HG03460 (cell line): ENCODE data around the gene FBXO46.
"Not testable (repeated sequence)": the region's sequence is repeated elsewhere in the genome, so short reads cannot be mapped to it uniquely, and the experiment has no call there.

Experiments
- ATAC-seq: cut with Tn5 transposase; IDR thresholded peaks from one replicate; pipeline ENCODE4 v1.9.1; 2021; ENCODE audit not compliant: unreplicated experiment

The FBXO46 gene

DNA sequence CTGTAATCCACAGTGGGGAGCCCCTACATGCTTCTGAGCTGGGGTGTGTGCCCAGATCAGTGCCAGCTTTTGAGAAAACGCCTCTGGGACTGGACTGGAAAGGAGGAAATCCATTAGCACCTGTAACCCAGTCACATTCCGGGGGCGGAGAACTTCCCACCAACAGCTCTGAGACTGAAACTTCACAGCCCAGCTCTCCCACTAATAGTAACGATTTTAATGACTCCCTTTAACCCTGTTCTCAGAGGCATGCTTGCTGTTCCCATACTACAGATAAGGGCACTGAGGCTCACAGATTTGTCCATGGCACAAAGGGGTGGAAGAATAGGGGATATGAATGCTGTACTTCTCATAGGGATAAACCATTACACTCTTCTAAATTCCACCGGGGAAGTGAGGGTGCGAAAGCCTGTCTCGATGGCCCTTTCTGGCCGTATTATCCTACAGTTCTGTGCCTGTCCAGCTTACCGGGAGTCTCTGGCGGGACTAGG, 851 bp downstream of the FBXO46 start:
- ATAC-seq, result no peak

DNA sequence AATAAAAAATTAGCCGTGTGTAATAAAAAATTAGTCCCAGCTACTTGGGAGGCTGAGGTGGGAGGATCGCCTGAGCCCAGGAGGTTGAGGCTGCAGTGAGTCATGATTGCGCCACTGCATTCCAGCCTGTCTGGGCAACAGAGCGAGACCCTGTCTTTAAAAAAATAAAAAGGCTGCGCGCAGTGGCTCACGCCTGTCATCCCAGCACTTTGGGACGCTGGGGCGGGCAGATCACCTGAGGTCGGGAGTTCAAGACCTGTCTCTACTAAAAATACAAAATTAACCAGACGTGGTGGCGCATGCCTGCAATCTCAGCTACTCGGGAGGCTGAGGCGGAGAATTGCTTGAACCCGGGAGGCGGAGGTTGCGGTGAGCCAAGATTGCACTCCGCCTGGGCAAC, 2.0 kb downstream of the FBXO46 start:
- not testable (repeated sequence) for ATAC-seq

DNA sequence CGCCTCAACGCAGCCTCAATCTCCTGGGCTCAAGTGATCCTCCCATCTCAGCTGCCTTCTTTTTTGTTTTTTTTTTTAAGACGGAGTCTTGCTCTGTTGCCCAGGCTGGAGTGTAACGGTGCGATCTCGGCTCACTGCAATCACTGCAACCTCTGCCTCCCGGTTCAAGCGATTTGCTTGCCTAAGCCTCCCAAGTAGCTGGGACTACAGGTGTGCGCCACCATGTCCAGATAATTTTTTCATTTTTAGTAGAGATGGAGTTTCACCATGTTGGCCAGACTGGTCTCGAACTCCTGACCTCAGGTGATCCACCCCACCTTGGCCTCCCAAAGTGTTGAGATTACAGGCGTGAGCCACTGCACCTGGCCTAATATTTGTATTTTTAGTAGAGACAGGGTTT, 10.6 kb downstream of the FBXO46 start:
- ATAC-seq, result not testable (repeated sequence)

DNA sequence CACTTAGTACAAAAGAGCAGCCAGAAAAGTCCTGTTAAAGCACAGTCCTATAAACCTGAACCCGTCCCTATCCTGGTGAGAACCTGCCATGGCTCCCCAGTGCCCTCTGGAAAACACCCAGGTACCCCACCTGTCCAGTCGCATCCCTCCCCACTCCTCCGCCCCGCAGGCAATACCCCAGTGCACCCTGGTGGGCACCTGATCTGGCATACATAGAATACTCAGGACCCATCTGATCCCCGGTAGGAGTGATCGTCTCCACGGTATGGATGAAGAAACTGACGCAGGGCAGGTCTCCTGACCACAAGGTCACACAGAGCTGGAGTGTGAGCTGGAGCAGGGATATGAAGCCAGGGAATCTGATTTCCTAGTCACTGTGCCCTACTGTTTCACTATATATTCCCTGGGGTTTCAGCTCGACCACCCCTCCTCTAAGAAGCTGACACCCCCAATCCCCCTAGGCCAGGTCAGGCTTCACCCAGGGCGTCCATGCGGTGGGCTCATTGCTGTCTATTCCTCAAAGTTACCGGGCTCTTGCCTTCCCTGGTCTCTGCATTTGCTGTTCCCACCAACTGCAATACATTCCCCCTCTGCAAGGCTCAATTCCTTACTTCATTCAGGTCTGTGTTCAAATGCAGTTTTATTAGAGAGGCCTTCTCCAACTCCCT, 12.6 kb downstream of the FBXO46 start:
- no peak for ATAC-seq

DNA sequence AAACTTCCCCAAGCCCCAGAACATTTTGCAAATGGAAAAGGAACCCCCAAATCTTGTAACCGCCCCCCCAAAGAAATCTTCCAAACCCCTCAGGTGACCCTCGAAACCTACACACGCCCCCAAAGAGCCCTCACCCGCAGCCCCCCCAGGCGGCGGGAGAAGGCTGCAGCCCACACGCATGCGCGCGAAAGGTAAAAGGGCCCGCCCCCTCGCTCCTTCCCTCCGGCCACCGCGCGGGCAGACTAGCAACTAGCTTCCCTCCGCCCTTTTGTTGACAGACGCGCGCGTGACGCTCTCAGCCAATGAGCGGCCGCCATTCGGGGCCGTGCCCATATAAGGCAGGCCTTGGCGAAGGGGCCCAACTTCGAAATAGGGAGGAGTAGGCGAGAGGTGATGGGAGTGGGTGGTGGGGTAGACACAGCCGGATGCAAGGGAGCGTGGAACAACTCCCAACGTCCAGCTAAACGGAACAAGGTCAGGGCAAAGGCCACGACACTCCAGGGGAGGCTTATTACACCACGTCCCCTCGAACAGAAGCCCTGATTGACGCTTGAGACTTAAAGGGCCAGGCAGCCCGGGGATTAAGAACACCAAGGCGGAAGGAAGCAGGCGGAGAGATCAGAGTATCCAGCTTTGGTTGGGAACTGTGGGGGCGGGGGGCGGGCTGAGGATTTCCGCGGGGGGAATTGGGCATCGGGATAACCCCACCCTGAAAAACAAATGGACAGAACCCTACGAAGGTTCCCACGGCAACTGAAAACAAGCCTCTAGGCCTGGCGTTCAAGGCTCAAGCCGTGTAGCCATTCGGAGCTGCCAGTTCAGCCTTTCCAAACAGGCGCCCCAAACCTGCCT, 13.3 kb downstream of the FBXO46 start:
- peak; percentile 91 for ATAC-seq

DNA sequence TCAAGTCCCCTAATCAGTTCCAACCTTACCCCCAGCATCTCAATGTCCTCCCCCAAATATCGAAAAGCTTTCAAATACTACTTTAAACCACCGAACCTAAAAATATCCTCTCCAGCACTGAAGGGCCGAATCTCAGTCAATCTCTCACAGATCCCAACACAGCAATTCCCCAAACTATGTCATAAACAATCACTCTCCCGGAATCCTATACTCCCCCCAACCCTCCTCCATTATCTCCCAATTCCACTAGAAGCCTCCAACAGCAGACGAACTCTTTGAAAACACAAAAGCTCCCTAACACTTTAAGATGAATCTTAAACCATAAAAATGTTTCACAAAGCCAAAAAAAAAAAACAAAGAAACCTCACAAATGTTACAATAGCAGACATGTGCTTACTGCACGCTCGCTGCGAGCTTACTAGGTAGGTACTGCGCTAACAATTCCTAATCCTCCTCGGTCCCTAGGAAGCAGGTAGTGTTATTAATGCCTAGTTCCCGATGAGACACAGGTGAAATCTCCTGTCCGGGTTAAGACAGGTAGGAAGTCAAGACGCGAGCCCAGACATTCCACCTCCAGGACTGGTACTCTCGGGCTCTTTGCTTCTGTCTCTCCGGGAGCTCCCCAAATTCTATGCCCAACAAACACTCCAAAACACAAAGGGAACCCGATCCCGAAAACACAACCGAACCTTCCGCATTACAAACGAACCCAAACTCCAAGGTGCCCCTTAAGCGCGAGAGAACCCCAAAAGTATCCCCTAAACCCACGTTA, 14.2 kb downstream of the FBXO46 start:
- no peak for ATAC-seq

DNA sequence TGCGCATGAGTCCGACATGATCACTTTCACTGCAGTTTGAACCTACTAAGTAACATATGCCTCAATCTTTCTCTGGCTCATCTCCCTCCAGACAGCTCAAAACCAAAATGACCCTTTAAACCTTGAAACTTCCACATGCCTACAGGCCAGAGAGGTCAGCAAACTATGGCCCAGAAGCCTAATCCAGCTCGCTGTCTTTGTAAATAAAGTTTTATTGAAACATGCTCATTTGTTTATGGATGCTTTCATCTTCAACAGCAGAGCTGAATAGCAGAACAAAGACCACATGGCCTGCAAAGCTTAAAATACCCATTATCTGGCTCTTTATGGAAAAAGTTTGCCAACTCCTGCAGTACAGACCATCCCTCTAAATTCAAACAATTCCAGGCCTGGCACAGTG, 15.6 kb downstream of the FBXO46 start:
- ATAC-seq, result no peak

DNA sequence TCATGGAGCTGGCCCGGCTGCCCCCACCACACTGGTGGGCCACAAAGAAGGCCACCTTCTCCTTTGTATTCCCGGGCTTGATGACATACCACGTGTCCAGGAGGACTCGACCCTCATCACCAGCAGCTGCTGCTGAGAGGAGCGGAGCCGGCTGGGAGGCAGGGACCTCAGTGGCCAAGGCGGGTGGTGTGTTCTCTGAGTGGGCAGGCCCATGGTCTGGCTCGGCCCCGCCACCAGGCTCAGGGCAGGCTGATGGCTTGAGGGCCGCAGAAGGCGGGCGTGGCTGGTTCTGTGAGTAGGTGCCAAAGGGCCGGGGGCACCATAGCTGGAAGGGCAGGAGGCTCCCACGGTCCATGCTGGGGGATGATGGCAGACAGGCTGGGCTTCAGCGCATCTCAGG, 17.6 kb downstream of the FBXO46 start:
- ATAC-seq, result no peak

DNA sequence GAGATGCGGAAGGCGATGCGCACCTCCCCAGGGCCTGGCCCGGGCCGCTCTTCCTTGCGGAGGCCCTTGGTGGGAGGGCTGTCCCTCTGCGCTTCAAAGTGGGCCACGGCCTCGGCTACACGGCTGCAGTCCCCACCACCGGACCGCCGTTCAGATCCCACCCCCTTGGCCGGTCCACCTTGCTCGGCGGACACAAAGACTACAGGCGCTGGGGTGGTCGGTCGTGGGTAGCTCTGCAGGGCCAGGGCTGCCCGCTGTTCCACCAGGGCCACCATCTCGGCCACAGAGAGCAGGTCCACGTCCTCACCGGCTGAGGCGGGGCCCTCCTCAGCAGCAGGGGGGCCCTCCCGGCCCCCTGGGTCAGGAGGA, 18.0 kb downstream of the FBXO46 start:
- no peak for ATAC-seq

DNA sequence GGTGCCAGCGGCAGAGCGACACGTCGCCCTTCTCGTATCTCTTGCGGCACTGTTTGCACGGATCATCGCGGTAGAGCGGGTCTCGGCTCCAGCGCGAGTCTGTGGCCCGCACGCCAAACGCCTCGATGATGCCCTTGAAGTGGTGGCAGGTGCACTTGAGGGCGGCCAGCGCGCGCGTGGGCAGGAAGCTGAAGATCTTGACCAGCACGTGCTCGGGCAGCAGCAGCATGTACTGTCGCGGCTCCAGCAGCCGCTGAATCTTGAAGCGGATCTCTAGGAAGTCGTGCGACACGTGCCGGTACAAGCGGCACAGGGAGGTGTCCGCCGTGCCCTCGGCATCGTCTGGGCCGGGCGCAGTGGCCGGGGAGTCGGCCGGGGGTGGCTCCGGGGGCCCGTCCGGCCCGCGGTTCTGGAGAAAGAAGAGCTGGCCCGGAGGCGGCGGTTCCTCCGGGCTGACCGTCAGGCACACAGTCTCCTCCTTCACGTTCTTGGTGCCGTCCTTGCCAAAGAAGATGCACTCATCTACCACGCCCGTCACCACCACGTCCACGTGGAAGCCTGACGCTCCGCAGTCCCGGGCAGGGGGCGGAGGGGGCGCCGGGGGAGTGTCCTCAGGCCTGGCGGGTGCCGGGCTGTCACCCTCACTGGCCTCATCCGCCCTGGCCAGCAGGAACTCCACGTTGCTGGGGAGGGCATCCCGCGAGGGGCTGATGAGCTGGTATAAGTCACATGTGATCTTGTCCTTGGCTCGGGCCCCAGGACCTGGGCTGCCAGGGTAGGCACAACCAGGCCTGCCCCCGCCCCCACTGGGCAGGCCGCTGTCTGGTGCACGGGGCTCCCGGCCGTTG, 18.6 kb downstream of the FBXO46 start:
- no peak for ATAC-seq

DNA sequence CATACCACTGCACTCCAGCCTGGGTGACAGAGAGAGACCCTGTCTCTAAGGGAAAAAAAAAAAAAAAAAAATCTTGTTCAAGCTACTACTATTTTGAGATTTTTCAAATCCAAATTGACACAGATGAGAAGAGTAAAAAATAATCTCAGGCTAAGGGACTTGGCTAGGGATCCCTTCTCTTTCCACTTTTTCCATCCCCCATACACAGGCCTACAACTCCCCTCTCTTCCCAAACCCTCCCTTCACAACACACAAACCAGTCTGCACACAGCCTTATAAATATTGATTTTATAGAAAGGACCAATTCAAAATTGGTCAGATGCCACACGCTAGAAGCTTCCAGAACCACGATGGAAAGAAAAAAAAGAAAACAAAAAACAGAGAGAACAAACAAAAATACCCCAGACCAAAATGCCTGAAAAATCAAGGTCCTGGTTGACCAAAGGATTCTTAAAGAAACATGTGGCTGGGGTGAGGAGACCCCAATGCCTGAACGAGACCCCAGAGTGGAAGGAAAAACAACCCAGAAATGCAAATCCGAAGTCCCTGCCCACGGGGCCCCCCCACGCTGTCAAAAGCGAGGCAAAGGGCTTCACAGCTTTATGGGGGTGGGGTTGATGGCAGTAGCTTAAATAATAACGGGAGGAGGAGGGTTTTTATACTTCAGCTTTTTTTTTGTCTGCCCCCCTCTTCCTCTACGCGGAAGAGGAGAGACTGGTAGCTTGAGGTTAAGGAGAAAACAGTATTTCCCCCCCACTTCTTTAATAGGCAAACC, 20.2 kb downstream of the FBXO46 start:
- no peak for ATAC-seq

DNA sequence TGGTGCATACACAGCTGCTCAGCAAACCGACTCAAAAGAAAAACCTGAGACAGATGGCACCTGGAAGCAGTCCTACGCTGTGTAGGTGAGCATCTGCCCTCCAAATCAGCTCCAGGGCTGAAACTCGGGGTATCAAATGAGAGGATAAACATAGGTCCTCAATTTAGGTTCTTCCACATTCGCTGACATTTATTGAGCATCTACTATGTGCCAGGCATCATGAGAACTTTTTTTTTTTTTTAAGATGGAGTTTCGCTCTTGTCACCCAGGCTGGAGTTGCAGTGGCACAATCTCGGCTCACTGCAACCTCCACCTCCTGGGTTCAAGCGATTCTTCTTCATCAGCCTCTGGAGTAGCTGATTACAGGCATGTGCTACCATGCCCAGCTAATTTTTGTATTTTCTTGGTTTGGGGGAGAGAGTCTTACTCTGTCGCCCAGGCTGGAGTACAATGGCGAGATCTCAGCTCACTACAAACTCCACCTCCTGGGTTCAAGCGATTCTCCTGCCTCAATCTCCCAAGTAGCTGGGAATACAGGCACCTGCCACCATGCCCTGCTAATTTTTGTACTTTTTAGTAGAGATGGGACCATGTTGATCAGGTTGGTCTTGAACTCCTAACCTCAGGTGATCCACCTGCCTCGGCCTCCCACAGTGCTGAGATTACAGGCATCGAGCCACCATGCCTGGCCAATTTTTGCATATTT, 24.8 kb downstream of the FBXO46 start:
- no peak for ATAC-seq

DNA sequence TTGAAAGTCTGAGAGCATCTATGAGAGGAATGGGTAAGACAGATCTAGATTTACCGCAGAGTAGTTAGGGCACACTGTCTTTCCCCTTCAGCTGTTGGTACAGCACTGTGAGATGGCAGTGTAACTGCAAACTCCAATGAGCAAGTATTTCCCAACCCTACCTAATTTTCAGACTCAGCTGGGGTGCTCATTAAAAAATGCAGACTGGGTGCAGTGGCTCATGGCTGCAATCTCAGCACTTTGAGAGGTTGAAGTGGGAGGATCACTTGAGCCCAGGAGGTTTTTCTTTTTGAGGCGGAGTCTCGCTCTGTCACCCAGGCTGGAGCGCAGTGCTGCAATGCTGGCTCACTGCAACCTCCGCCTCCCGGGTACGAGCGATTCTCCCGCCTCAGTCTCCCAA, 25.6 kb downstream of the FBXO46 start:
- no peak for ATAC-seq

DNA sequence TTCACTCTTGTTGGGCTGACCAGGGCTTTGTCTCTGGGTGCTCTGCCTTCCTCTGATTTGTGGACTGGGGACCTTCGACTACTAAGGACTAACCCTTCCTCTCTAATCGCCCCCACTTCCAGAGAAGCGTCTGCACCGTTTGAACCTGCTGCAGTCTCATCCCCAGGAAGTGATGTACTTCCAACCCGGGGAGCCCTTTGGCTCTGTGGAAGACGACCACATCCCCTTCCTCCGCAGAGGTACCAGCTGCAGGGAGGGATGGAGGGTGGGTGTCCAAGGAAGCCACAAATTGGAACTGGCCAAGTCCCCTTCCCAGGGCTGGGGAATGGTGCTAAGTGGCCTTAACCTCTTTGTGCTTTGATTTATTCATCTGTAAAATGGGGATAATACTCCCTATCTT, 29.0 kb downstream of the FBXO46 start:
- ATAC-seq, result no peak

DNA sequence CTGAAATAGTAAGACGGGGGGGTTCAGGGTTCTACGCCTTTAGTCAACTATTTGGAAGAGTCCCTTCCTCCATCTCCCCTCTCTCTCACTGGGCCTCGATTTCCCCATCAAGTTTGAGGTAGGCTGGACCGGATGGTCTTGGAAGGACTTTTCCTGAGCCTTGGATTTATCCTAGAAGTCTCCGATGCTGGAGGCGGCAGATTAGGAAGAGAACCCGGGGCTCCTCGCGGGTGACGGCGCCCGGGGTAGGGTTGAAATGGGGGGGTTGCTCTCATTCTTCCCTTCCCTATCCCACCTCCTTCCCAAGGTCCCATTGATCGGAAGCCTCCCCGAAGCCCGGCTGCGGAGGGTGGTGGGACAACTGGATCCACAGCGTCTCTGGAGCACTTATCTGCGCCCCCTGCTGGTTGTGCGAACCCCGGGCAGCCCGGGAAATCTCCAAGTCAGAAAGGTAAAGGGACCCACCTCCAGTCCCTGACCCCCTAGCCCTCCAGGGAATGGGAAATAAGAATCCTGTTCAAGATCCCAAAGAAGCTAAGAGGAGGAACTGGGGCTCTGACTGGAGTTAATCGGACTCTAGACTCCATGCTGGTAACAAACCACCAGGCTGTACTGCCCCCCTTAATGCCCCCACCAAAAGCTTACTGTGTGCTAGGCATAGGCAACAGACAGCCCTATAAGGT, 37.4 kb downstream of the FBXO46 start:
- ATAC-seq, result no peak

DNA sequence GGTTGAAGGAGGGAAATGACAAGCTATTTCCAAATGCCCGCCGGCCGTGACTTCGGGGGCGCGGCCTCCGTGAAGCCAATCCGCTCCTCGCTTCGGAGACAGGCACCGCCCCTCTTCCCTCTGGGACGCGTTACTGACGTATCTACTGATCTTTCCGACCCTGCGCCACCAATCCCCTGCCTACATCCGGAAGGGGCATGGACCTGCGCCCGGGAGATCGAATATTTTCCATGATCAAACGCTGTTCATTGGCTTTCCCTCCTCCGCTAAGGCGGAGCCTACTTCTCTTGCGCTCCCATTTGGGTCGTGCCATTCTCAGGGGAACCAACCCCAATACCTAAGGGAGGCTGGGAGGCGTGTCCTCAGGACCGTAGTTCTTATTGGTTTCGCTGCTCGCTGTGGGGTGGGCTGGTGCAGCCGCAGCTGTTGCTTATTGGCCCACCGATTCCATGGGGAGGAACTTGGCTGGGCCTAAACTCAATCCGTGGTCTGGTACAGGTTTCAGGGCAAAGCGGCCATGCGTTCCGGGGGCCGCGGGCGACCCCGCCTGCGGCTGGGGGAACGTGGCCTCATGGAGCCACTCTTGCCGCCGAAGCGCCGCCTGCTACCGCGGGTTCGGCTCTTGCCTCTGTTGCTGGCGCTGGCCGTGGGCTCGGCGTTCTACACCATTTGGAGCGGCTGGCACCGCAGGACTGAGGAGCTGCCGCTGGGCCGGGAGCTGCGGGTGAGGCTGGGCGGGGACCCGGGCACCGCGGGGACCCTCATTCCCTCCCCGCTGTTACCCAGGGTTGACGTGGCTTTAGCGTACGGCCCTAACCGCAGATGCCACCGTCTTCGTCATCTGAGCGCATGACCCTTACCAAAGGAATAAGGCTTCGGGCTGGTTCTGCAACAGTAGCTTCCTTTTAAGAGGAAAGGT, 38.2 kb downstream of the FBXO46 start, which contains the start of gene QPCTL:
Gene QPCTL, plus strand, starts transcription at position 480 of the 919 bp plus-strand sequence. Its CDS starts 38 bp downstream, at position 518.
- ATAC-seq, result peak; percentile 83

DNA sequence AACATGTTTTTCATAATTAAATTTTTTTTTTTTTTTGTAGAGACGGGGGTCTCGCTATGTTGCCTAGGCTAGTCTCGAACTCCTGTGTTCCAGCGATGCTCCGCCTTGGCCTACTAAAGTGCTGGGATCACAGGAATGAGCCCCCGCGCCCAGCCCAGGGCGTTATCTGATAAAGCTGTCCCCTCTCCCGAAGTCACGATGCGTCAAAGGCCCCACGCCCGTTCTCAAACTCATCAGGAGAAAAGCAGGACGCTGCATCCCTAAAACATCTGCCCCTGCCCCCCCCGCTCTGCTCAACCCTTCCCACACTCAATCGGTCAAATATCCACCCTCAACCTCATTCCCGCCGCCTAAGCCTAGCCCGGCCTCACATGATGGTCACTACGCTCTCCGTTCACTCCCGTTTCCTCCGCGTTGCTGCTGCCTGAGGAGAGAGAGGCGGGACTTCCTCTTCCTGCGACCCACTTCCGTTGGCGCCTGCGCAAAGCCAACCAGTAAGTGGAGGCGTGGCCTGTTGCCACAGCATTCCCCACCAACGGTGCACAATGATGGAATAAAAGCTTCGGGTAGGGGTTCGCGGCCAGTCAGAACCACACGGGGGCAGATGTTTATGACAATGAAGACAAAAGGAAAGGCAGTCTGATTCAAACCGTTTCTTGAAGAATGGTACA, 39.0 kb downstream of the FBXO46 start, which contains the start of gene SNRPD2:
Gene SNRPD2, minus strand, starts transcription at position 438 of the 671 bp plus-strand sequence. Its CDS starts 65 bp downstream, at position 373.
- peak; percentile 45 for ATAC-seq
